Ovary (tissue), 3 donors: ENCODE measurements around the gene NPAS3.

ENCODE experiments used
- CTCF ChIP-seq, 3 donors: fragments of 450-650 bp in 2 of 3; fragments of 200-600 bp in 1 of 3; IDR thresholded peaks; one replicate each; pipeline versions ENCODE4 v1.5.1 to v1.8.0; 2016 to 2022; ENCODE audit warnings: antibody characterized with exemption in 3 of 3, mild to moderate bottlenecking in 1 of 3
- EP300 ChIP-seq: sonication (generic); formaldehyde crosslinking; IDR thresholded peaks from one replicate; pipeline ENCODE4 v1.6.1; 2017; ENCODE audit warnings: antibody characterized with exemption
- POLR2A ChIP-seq: fragments of 450-650 bp; IDR thresholded peaks from one replicate; pipeline ENCODE4 v1.6.1; 2017; ENCODE audit warnings: antibody characterized with exemption, mild to moderate bottlenecking, moderate library complexity
- donor health status: DM: no; HTN: no; CAD: no.

DNA sequence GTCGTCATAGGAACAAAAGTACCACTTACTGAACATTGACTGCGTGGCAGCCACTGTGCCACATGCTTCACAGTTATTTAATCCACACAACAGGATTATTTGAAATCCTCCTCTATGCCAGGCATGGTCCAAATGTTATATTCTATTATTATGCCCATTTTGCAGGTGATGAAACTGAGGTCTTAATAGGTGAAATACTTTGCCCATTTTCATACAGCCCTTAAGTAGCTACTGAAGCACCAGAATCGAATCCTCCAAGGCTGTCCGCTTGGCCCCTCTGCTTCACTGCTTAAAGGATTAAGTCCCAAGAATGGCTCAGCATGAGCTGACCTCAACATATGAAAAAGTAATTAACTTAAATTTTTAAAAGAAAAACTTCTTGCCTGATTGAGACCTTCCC, 799.4 kb downstream of the NPAS3 start:
- TF ChIP-seq CTCF (IDR thresholded peaks at IDR 0.05) (no peak), POLR2A (no peak), EP300 (no peak)
